Activated CD8-positive, alpha-beta memory T cell treated with anti-CD3 and anti-CD28 coated beads, Interleukin-2, amount 10 ng/mL, durations not matched to agents 7 days and 5 days (primary cell): ENCODE measurements around the gene GBP7. TPM values are rescaled to one million over a fixed set of nuclear protein-coding genes. Genes with fewer than 3 reads are reported as not detected.

Experiments used
- ATAC-seq: fragments of 150-1000 bp; cut with Tn5 transposase; one replicate; pipeline ENCODE4 v1.10.0; 2021; ENCODE audit warnings: moderate library complexity
- CTCF ChIA-PET: fragments of 350-600 bp; sonication (Branson Sonifier 250); formaldehyde crosslinking; loops from one replicate; lab custom pipeline; 2021; ENCODE audit warnings: antibody characterized with exemption; lab: Charles Lee
- DNase-seq: peaks from one replicate; pipeline ENCODE4 v3.0.0-alpha.2; 2020
- H3K27ac Mint-ChIP-seq: one replicate; pipeline ENCODE4 v1.8.0; 2021; ENCODE audit warnings: mild to moderate bottlenecking, mixed read lengths
- H3K27me3 Mint-ChIP-seq: one replicate; pipeline ENCODE4 v1.8.0; 2021; ENCODE audit warnings: mixed read lengths
- H3K36me3 Mint-ChIP-seq: one replicate; pipeline ENCODE4 v1.8.0; 2021; ENCODE audit warnings: mild to moderate bottlenecking, mixed read lengths
- H3K4me1 Mint-ChIP-seq: one replicate; pipeline ENCODE4 v1.8.0; 2021; ENCODE audit warnings: mixed read lengths
- H3K4me3 Mint-ChIP-seq: one replicate; pipeline ENCODE4 v1.8.0; 2021; ENCODE audit warnings: mild to moderate bottlenecking, moderate library complexity, mixed read lengths
- H3K9me3 Mint-ChIP-seq: one replicate; pipeline ENCODE4 v1.8.0; 2022; ENCODE audit warnings: low read depth, mixed read lengths
- total RNA-seq, 2 experiments: library from RNA; stranded (reverse); gene quantifications; one replicate each; pipeline ENCODE4 v1.2.3, GENCODE V29; 2021

Gene GBP7
- total RNA-seq, 2 experiments from 2014 or later, result 0.18 to 0.28 TPM

- ATAC-seq (peak; percentile 13), DNase-seq (no peak)
- peaks cover 59% of the 10 kb centered on the region for H3K4me1 Mint-ChIP-seq
- H3K4me3 Mint-ChIP-seq, result peak overlapping the region; percentile 97
- H3K9me3 Mint-ChIP-seq, result peaks cover 2% of the 10 kb centered on the region
- peak overlapping the region; percentile 99 for H3K27ac Mint-ChIP-seq
- H3K27me3 Mint-ChIP-seq, result no peaks in the 10 kb centered on the region
- CTCF ChIA-PET, result interaction anchor here (1.0 to 4.2 kb wide), 11 partner anchors 62 to 256 kb away, joined by 3 to 22 read pairs (median 5); partner anchors contain the start of gene GBP5
- peaks cover 52% of the 10 kb centered on the region for H3K36me3 Mint-ChIP-seq
These were observed 22.3 kb upstream of the GBP7 start for GRCh38 chr1:89198081-89198480.

GRCh38 chr1:89195476-89195875 is 19.7 kb upstream of the GBP7 start:
- CTCF ChIA-PET, result interaction anchor here (0.8 to 1.0 kb wide), 2 partner anchors 18 to 69 kb away, joined by 3 read pairs; no protein-coding TSS in a partner anchor
- Mint-ChIP-seq H3K27me3 (no peaks in the 10 kb centered on the region), H3K36me3 (peaks cover 63% of the 10 kb centered on the region), H3K9me3 (no peaks in the 10 kb centered on the region), H3K27ac (peak overlapping the region; percentile 21), H3K4me1 (peaks cover 43% of the 10 kb centered on the region), H3K4me3 (peak overlapping the region; percentile 44)
- ATAC-seq (no peak), DNase-seq (no peak)

DNA sequence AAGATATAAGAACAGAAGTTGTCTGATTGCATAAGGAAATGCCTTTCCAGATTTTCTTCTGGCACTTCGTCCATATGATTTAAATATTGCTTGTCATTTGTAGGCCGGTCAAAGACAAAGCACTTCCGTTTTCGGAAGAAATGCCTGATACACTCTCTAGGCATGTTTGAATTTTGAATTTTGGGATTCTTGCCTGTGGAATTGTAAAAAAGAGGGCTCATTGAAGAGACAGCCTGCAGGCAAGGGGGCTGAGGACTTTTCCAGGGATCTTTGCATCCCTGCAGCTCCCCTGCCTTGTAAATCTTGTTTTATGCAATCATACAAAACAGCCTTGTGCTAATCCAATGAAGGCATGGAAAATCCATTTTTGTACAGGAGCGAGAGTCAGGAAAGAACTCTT is 15.5 kb upstream of the GBP7 start:
- Mint-ChIP-seq H3K4me1 (peaks cover 28% of the 10 kb centered on the region), H3K9me3 (no peaks in the 10 kb centered on the region), H3K27me3 (no peaks in the 10 kb centered on the region), H3K27ac (no peak overlapping the region), H3K4me3 (no peak overlapping the region), H3K36me3 (peaks cover 84% of the 10 kb centered on the region)
- CTCF ChIA-PET, result no interaction called here
- ATAC-seq (no peak), DNase-seq (no peak)

DNA sequence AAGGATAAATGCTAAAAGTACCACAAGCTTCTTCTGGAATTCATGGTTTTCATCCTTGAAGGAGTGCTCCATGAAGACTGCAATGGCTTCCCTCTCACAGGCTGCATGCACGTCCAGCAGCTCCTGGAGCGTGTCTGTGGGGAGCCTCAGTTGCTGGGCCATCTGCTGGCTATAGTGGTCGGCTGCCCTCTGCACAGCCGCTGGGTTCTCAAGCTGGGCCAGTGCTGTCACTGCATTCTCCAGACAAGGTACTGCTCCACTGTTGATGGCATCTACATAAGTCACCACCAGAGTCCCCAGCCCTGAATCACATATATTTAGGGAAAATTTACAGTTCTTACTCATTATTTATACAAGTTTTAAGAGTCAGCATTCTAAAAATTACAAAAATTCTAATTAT is 14.2 kb upstream of the GBP7 start:
- Mint-ChIP-seq H3K27ac (no peak overlapping the region), H3K27me3 (no peaks in the 10 kb centered on the region), H3K9me3 (no peaks in the 10 kb centered on the region), H3K4me1 (peaks cover 15% of the 10 kb centered on the region), H3K4me3 (no peak overlapping the region), H3K36me3 (peaks cover 86% of the 10 kb centered on the region)
- DNase-seq (no peak), ATAC-seq (no peak)
- CTCF ChIA-PET, result interaction anchor here (0.8 kb wide), 1 partner anchor 264 kb away, joined by 3 read pairs; no protein-coding TSS in a partner anchor

DNA sequence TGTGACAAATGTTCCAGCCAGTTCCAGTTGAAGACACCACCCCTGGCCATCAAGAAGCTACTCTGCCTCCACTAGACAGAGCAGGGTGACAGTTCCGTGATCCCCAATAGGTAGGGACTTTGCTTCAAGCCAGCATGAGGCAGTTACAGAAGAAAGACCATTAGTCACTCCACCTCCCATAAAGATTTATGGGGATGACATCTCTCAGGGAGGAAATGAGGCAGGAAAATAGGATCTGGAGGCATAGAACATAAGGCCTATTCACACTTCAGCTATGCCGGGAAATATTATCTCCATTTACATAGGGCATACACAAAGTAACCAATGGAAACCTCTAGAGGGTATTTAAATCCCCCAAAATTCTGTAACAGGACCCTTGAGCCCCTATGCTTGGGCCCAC is 3.5 kb upstream of the GBP7 start:
- peaks cover 5% of the 10 kb centered on the region for H3K4me1 Mint-ChIP-seq
- no peak overlapping the region for H3K4me3 Mint-ChIP-seq
- CTCF ChIA-PET, result no interaction called here
- H3K27ac Mint-ChIP-seq, result no peak overlapping the region
- no peak for ATAC-seq
- peaks cover 7% of the 10 kb centered on the region for H3K9me3 Mint-ChIP-seq
- peaks cover 40% of the 10 kb centered on the region for H3K36me3 Mint-ChIP-seq
- H3K27me3 Mint-ChIP-seq, result no peaks in the 10 kb centered on the region
- DNase-seq, result no peak

DNA sequence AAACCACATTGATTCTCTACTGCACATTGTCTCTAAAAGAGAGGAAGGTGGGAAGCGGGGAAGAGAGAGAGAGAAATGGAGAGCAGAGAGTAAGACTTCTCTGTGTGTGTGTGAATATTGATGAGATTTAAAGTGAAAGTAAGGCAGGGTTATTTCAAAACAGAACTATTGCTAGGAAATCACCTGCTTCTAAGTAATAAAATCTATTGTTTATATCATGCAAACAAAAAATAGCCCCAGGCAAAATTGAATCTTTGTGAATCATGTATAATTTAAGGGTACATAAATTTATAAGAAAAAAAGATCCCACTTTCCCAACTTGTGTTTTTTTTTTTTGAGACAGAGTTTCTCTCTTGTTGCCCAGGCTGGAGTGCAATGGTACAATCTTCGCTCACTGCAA is 1.2 kb upstream of the GBP7 start:
- ATAC-seq, result no peak
- CTCF ChIA-PET, result interaction anchor here (1.8 kb wide), 1 partner anchor 181 kb away, joined by 4 read pairs; no protein-coding TSS in a partner anchor
- Mint-ChIP-seq H3K4me3 (no peak overlapping the region), H3K9me3 (peaks cover 3% of the 10 kb centered on the region), H3K4me1 (peaks cover 5% of the 10 kb centered on the region), H3K36me3 (peaks cover 28% of the 10 kb centered on the region), H3K27me3 (no peaks in the 10 kb centered on the region), H3K27ac (no peak overlapping the region)
- DNase-seq, result no peak

DNA sequence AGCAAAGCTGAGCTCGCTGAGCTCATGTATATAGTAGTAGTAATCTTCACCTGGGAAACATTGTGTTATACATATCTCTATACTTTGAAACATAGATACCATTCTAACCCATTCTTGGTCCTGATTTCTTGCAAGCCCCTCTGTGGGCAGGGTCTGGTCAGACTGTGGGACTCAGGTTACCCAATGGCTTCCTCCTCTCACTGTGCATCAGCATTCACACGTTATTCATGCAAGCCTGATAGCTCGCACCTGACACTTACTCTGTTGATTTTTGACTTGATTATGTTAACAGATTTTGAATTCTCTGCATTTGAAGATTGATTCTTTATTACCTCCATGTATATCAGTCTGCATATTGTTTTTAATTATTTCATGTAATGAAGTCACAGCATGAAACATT is 1.3 kb downstream of the GBP7 start:
- no peak for ATAC-seq
- Mint-ChIP-seq H3K4me1 (peaks cover 16% of the 10 kb centered on the region), H3K27me3 (no peaks in the 10 kb centered on the region), H3K4me3 (no peak overlapping the region), H3K36me3 (peaks cover 26% of the 10 kb centered on the region), H3K9me3 (peaks cover 9% of the 10 kb centered on the region), H3K27ac (no peak overlapping the region)
- no peak for DNase-seq
- CTCF ChIA-PET, result no interaction called here

DNA sequence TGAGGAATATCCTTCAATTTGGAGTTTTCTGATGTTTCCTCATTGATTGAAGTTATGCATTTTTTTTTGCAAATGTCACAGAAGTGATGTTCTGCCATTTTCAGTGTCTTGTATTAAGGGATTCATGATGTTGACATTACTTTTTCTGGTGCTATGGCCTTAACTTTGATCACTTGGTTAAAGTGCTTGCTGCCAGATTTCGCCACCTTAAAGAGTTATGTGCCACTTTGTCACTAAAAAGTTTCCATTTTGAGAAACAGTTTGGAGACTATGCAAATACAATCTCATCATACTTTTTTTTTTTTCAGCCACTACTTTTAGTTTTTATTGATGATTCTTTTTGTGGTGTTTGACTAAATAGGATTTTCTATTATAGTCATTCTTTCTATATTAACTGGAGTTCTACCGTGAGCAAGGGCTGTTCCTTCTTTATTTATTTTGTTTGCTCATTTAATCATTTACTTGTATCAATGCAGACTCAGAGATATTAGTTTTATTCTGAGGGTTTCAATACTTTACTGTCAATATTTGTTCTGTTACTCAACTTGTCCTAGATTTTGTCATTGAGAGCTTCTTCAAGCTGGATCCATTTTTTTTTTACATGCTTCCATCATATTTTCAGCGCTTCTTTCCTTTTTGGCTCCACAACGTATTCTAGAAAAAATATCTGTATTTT is 3.2 kb downstream of the GBP7 start:
- H3K27me3 Mint-ChIP-seq, result no peaks in the 10 kb centered on the region
- ATAC-seq (no peak), DNase-seq (no peak)
- H3K4me1 Mint-ChIP-seq, result peaks cover 16% of the 10 kb centered on the region
- H3K9me3 Mint-ChIP-seq, result peaks cover 11% of the 10 kb centered on the region
- peaks cover 29% of the 10 kb centered on the region for H3K36me3 Mint-ChIP-seq
- CTCF ChIA-PET, result interaction anchor here (1.3 kb wide), 1 partner anchor 23 kb away, joined by 4 read pairs; no protein-coding TSS in a partner anchor
- no peak overlapping the region for H3K4me3 Mint-ChIP-seq
- H3K27ac Mint-ChIP-seq, result no peak overlapping the region

DNA sequence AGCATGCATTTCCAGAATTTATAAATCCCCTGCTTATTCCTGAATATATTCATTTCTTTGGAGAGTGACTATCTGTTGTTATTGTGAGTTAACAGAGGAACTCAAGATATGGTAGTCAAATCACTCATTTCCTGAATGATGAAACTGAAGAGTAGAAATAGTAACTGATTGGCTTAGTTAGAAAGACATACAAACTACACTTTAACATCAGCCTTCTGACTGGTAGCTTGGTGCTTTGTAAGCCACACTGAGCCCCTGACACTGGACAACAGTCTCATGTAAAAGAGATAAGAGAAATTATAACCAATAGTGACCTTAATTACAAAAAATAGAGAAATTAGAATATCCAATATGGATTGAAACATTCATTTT is 4.8 kb downstream of the GBP7 start:
- CTCF ChIA-PET, result interaction anchor here (0.9 kb wide), 1 partner anchor 159 kb away, joined by 3 read pairs; no protein-coding TSS in a partner anchor
- H3K9me3 Mint-ChIP-seq, result peaks cover 11% of the 10 kb centered on the region
- ATAC-seq (peak; percentile 61), DNase-seq (no peak)
- no peaks in the 10 kb centered on the region for H3K27me3 Mint-ChIP-seq
- peaks cover 29% of the 10 kb centered on the region for H3K36me3 Mint-ChIP-seq
- peak overlapping the region; percentile 4 for H3K4me3 Mint-ChIP-seq
- H3K4me1 Mint-ChIP-seq, result peaks cover 11% of the 10 kb centered on the region
- peak overlapping the region; percentile 83 for H3K27ac Mint-ChIP-seq

- ATAC-seq, result no peak
- CTCF ChIA-PET, result interaction anchor here (0.9 kb wide), 1 partner anchor 158 kb away, joined by 3 read pairs; no protein-coding TSS in a partner anchor
- Mint-ChIP-seq H3K36me3 (peaks cover 29% of the 10 kb centered on the region), H3K9me3 (peaks cover 11% of the 10 kb centered on the region), H3K27ac (peak overlapping the region; percentile 83), H3K4me3 (peak overlapping the region; percentile 4), H3K4me1 (peaks cover 11% of the 10 kb centered on the region), H3K27me3 (no peaks in the 10 kb centered on the region)
- DNase-seq, result no peak
These were observed 5.4 kb downstream of the GBP7 start for GRCh38 chr1:89170170-89171066.

- Mint-ChIP-seq H3K36me3 (peaks cover 25% of the 10 kb centered on the region), H3K4me1 (peaks cover 11% of the 10 kb centered on the region), H3K9me3 (peaks cover 9% of the 10 kb centered on the region), H3K4me3 (no peak overlapping the region), H3K27me3 (no peaks in the 10 kb centered on the region), H3K27ac (no peak overlapping the region)
- ATAC-seq (no peak), DNase-seq (no peak)
- CTCF ChIA-PET, result no interaction called here
These were observed 6.6 kb downstream of the GBP7 start for GRCh38 chr1:89169166-89169565.

GRCh38 chr1:89167590-89168230 is 8.1 kb downstream of the GBP7 start:
- H3K27me3 Mint-ChIP-seq, result no peaks in the 10 kb centered on the region
- CTCF ChIA-PET, result no interaction called here
- peaks cover 24% of the 10 kb centered on the region for H3K36me3 Mint-ChIP-seq
- peaks cover 9% of the 10 kb centered on the region for H3K9me3 Mint-ChIP-seq
- ATAC-seq, result no peak
- no peak for DNase-seq
- peaks cover 11% of the 10 kb centered on the region for H3K4me1 Mint-ChIP-seq
- H3K4me3 Mint-ChIP-seq, result no peak overlapping the region
- no peak overlapping the region for H3K27ac Mint-ChIP-seq

GRCh38 chr1:89166705-89167104 is 9.1 kb downstream of the GBP7 start:
- DNase-seq, result no peak
- Mint-ChIP-seq H3K4me3 (no peak overlapping the region), H3K4me1 (peaks cover 10% of the 10 kb centered on the region), H3K9me3 (peaks cover 9% of the 10 kb centered on the region), H3K27me3 (no peaks in the 10 kb centered on the region), H3K36me3 (peaks cover 20% of the 10 kb centered on the region), H3K27ac (no peak overlapping the region)
- ATAC-seq, result no peak
- CTCF ChIA-PET, result no interaction called here
